ENCODE data around the gene TST. TPM values are rescaled to one million over a fixed set of nuclear protein-coding genes. Genes with fewer than 3 reads are reported as not detected.
A peak's percentile ranks its signal among the peaks of the same experiment; 100 is the strongest.

Gene TST
- total RNA-seq (ENCODE audit: low replicate concordance): 13.7 and 17.1 TPM in 2 replicates

DNA sequence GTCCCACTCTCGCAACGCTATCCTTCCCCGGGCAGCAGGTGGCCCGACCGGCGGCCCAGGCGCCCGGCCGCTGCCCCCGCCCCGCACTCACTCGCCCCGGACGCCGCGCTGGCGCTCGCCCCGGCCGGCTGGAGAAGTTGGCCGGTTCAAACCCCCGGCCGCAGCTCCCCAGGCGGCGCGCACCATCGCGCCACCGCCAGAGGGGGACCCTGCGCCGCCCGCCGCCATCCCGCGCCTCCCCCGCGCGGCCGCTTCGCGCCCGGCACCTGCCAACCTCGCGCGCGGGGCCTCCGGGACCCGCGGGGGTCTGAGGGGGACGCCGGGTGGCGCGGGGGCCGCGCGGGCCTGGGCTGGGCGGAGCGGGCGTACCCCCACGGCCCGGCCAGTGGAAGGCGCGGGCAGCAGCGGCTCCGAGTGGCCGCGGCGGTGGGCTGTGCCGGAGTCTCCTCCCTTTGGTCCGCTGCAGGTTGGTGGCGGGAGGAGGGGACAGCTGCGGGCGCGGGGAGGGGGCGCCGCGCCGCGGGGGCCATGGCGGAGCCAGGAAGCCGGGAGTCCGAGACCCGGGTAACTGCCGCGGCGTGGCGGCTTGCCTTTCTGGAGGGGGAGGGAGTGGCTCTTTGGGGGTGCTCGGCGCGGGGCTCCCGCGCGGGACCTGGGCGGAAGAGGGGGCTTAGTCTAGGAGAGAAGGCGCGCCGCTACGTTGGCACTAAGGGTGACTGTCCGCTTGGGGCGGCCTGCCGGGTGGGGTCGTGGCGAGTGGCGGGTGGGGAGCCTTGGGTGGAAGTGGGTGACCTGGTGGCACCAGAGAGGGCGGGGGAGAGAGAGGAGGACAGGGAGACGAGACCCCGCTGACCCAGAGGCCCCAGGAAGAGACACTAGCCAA, at the start of gene TST, which contains the start of gene MPST:
Gene TST, minus strand, starts transcription at position 139 of the 883 bp plus-strand sequence. CDS start 715 bp downstream, outside the sequence.
Gene MPST, plus strand, starts transcription at position 434 of the 883 bp plus-strand sequence. Its CDS starts 95 bp downstream, at position 529.
- DNase-seq (ENCODE audit: low read depth): peak; percentile 55
- TF ChIP-seq, protein P1, sequence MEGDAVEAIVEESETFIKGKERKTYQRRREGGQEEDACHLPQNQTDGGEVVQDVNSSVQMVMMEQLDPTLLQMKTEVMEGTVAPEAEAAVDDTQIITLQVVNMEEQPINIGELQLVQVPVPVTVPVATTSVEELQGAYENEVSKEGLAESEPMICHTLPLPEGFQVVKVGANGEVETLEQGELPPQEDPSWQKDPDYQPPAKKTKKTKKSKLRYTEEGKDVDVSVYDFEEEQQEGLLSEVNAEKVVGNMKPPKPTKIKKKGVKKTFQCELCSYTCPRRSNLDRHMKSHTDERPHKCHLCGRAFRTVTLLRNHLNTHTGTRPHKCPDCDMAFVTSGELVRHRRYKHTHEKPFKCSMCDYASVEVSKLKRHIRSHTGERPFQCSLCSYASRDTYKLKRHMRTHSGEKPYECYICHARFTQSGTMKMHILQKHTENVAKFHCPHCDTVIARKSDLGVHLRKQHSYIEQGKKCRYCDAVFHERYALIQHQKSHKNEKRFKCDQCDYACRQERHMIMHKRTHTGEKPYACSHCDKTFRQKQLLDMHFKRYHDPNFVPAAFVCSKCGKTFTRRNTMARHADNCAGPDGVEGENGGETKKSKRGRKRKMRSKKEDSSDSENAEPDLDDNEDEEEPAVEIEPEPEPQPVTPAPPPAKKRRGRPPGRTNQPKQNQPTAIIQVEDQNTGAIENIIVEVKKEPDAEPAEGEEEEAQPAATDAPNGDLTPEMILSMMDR (IDR thresholded peaks at IDR 0.05; ENCODE audit: insufficient read depth, low read length): no peak
- H3K4me3 ChIP-seq (ENCODE audit: low read depth, low read length): peak within 1 kb of the TSS; percentile 83

DNA sequence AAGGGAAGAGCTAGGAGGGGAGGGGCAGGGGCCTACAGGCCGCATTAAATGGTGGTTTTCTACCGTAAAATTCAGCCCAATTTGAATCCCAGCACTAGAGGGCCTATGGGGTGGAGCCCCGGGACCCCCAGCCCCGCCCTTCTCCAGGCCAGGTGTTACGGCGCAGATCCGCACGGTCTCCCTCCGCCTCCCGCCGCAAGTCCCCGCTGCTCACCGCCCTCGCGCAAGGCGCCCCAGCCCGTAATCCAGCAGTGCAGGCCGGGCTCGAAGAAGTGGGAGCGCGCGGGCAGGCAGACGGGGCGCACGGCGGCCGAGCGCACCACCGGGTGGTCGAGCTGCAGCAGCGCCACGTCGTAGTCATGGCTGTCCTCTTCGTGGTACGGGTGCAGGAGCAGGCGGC, 49.6 kb upstream of the TST start:
- no peak for DNase-seq (ENCODE audit: low read depth)
- TF ChIP-seq, protein P1 (IDR thresholded peaks at IDR 0.05; ENCODE audit: insufficient read depth, low read length): no peak
- H3K4me3 ChIP-seq (ENCODE audit: low read depth, low read length): no peak overlapping the region

DNA sequence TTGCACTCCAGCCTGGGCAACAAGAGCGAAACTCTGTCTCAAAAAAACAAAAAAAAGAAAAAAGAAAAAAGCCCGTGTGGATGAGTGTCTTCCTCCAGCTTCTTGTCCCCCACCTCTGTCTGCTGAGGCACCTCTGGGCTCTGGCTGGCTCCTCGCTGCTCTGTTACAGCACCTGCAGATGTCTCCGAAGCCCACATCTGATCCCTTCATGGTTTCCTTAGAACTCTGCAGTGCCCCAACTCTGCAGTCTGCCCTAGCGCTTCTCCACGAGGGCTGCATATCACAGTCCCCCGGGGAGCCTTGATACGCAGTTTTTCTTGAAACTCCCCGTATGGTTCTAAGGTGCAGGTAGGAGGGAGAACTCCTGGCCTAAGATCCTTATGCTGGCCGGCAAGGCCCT, 48.2 kb upstream of the TST start:
- no peak overlapping the region for H3K4me3 ChIP-seq (ENCODE audit: low read depth, low read length)
- TF ChIP-seq, protein P1 (IDR thresholded peaks at IDR 0.05; ENCODE audit: insufficient read depth, low read length): no peak
- no peak for DNase-seq (ENCODE audit: low read depth)

DNA sequence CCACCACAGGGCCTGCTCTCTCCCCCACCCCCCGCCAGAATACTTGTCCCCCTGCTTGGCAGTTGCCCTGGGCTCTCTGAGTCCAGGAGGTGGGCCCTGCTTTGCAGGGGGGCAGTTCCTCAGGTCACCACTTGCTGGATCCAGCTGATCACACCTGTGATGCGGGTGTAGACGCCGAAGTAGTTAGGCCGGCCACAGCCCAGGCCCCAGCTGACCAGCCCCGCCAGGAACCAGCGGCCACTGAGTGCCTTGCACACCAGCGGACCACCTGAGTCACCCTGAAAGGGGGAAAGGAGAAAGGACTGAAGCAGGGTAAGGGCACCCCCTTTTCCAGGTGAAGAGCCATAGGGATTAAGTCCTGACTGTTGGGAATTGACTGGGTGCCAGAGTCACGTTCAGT, 46.7 kb upstream of the TST start:
- no peak overlapping the region for H3K4me3 ChIP-seq (ENCODE audit: low read depth, low read length)
- TF ChIP-seq, protein P1 (IDR thresholded peaks at IDR 0.05; ENCODE audit: insufficient read depth, low read length): no peak
- no peak for DNase-seq (ENCODE audit: low read depth)

DNA sequence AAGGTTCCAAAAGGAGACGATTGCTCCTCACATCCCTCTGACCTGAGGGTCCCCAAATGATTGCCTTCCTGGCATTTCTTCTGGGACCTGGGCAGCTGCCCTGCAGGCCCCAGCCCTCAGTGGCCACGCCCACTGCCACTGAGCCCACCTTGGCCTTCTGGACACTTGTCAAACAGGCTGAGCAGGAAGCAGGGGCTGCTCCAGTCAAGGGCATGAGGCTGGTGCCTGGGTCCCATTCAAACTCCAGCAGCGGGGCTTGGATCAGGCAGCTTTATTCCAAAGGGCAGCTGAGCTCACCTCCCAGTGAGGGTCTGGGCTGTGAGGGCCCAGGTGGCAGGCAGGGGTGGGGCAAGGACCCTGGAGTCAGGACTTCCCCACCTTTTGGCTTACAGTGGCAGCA, 45.9 kb upstream of the TST start:
- TF ChIP-seq, protein P1 (IDR thresholded peaks at IDR 0.05; ENCODE audit: insufficient read depth, low read length): no peak
- no peak for DNase-seq (ENCODE audit: low read depth)
- no peak overlapping the region for H3K4me3 ChIP-seq (ENCODE audit: low read depth, low read length)

DNA sequence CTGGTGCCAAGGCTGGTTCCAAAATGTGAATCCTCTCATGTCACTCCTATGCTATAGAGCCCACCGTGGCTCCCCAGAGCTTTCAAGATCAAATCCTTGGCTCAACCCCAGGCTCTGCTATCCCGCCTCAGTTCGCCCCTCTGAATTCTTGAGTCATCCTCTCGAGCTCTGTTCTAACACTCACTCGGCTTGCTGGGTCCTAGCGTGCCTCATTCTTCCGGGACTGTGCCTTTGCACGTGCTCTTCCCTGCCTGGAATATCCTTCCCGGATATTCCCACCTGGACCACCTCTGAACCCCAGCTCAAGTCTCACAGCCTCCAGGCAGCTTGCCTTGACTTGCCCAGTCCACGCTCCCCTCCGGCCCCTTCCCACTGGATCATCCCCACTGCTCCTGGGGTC, 45.3 kb upstream of the TST start:
- no peak overlapping the region for H3K4me3 ChIP-seq (ENCODE audit: low read depth, low read length)
- TF ChIP-seq, protein P1 (IDR thresholded peaks at IDR 0.05; ENCODE audit: insufficient read depth, low read length): no peak
- DNase-seq (ENCODE audit: low read depth): no peak

Measured in fibroblast of the aortic adventitia (primary cell).